NCI-H82 treated with DMSO at 0.1 percent for 48 hours (cell line): ENCODE results near the gene HDGF.

ENCODE experiments used
- DNase-seq: peaks from one replicate; lab custom pipeline; 2025; ENCODE audit not compliant: unreplicated experiment; lab: John Stamatoyannopoulos, UW

HDGF gene

DNA sequence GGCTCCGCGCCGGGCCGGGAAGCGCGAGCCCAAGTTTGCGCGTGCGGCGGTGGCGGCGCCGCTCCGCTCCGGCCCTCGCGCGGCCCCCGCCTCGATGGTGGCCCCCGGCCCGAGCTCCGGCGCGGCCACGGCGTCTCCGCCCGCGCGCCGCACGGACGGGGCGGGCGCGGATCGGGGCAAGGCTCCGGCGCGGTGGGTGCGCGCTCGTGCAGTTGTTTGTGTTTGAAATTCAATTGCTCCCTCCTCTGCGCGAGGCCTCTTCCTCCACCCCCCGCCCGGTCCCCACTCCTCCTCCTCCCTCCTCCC, at the start of gene HDGF:
HDGF (minus strand) TSS at position 225 of the 306 bp plus-strand sequence. CDS start 246 bp downstream, outside the sequence.
- no peak for DNase-seq

DNA sequence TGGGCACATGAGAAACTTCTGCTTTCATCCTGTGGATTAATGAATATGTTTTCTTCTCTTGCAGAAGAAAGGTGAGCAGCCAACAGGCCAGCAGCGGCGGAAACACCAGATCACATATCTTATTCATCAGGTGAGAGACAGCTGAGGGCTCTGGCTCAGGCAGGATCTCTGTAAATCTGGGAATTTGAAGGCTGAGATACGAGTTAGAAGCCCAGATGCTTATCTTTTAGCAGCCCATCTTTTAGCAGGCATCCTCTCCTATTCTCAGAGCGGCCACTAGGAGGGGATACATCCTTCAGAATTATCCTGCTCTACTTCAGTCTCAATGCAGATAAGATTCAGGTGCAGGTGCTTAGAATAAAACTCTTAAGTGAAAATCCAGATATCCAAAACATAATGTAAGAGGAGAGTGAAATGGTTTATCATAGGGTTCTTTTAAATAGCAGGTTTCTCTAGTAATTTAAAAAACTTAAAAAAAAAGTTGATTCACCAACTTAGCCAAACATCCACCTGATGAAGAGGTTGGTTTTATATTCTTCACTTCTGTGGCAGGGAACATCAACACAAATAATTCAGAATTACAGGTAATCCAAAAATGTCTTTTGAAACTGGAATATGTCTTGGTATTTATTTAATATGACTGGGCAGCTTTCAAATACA, 45.9 kb upstream of the HDGF start:
- DNase-seq, result peak; percentile 60

DNA sequence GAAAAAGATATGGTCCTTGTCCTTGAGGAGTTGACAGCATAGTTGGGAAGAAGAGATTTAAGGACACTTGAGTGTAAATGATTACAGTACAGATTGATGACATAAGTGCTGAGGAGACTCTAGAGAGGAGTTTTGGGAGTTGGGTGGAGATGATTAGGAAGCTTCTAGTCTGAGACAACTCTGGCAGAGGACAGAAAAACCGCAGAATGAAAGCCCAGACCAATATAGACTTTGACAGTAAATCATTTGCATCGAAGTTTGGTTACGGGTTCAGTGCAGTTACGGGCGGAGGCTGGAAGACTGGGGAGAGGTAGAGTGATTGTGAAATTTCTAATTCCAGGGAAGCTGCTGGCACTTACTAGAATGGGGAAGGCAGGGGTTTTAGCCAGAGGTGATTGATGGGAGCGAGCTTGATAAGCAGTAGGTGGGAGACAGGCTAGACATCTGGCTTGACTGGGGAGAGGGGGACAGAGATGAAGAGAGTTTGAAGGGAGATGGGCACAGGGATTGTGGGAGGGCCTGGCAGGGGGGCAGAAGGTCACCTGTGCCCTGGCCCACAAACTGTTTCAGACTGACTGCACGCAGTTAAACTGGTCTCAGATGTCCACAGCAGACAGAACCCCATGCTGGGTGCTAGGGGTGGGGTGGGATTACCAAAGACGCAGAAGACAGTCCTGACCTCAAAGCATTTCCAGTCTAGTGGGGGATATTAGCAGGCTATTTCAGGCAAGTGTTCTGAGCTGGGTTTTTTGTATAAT, 45.0 kb upstream of the HDGF start:
- DNase-seq, result no peak

DNA sequence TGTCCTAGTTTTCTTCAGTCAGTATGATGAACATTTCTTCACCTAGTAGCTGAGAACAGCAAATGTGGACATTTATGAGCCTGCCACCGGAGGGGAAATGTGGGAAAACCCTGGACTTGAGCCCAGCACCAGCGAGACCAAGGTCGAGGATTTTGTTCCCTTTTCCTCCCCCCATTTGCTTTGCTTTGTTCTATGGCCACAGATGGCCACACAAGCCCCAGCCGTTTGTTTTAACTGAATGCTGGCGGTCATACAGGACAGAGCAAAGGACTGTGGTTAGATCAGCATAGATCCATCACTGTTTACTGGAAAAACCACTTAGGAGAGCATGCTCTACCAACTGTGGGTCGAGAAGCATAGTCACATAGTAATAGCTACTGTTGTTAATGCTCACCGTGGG, 44.3 kb upstream of the HDGF start:
- no peak for DNase-seq

DNA sequence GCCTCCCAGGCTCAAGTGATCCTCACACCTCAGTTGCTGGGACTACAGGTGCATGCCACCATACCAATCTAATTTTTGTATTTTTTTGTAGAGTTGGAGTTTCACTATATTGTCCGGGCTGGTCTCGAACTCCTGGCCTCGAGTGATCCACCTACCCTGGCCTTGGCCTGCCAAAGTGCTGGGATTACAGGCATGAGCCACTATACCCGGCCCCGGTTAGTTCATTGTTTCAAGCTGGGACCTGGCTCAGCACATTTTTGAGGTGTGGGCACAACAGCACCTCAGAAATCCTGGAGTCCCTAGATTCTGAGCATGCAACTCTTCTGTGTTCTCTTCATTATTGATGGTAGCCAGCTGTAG, 43.9 kb upstream of the HDGF start:
- no peak for DNase-seq

DNA sequence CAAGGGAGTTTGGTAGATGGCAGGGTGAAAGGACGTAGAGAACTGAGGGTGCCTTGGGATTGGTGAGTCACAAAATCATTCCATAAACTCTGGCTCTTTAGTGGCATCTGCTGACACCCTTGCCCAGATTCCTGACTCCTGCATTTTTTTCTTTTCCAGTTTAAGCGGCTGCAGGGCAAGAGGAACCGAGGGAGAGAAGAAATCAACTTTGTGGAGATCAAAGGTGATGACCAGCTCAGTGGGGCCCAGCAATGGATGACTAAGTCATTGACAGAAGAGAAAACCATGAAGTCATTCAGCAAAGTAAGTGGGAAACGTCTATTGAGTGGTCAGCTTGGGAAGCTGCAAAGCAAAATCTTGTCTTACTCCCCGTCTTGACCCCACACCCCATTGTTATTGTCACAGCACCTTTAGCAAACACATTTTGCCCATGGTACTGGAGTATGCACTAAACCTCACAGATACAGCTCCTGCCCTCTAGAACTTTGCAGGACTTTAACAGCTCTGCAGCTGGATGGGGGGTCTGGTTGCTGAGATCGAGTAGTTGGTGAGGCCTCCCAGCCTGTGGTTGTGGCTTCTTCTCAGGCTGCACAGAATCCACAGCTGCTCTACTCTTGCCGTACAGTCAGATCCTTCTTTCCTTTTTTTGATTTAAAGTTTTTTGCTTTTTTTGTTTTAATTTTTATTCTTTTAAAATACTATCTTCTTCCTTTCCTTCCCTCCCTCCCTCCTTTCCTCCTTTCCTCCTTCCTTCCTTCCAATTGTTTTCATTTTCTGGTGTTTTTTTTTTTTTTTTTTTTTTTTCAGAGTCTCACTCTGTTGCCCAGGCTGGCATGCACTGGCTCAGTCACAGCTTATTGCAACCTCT, 43.3 kb upstream of the HDGF start:
- no peak for DNase-seq

DNA sequence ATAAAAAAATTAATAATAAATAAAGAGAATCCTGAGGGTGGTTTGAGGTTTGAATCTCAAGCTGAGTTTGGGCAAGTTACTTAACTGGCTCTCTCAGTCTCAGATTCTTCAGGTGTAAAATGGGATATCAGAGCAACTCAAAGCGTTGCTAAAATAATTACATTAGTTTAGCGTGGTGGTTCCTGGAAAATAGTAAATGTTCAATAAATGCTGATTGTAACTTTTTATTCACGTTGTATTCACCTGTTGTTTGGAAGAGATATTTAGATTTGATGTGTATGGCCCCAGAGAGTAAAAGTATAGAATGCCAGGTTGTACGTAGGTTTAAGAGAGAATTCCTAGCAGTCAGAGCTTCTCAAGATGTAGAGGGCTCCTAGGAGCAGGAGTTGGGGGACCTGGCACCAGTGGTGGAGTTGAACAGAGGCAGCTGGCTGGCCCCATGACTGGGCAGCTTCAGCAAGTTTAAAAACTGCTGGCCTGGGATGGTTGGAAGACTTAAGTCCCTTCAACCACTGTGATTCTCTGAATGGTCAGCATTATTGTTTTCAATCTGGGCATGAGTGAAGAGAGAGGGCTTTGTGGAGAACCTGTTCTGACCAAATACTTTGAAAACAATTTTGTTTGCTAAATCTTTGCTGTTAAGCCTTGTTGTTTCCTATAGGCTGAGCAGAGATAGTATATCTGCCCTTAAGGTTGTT, 38.3 kb upstream of the HDGF start:
- no peak for DNase-seq

DNA sequence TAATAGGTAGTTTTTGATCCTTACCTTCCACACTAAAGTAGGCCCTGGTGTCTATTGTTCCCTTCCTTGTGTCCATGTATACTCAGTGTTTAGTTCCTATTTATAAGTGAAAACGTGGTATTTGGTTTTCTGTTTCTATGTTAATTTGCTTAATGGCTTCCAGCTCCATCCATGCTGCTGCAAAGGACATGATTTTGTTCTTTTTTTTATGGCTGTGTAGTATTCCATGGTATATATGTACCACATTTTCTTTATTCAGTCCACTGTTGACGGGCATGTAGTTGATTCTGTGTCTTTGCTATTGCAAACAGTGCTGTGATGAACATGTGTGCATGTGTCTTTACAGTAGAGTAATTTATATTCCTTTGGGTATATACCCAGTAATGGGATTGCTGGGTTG, 36.7 kb upstream of the HDGF start:
- no peak for DNase-seq

DNA sequence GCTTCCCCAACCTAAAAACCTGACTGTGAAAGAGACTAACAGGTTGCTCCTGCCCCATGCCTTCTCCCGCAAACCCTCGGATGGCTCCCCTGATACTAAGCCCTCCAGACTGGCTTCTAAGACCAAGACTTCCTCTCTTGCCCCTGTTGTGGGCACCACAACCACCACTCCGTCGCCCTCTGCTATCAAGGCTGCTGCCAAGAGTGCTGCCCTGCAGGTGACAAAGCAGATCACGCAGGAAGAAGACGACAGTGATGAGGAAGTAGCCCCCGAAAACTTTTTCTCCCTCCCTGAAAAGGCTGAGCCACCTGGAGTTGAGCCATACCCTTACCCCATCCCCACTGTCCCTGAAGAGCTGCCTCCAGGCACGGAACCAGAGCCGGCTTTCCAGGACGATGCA, 35.2 kb upstream of the HDGF start:
- no peak for DNase-seq

DNA sequence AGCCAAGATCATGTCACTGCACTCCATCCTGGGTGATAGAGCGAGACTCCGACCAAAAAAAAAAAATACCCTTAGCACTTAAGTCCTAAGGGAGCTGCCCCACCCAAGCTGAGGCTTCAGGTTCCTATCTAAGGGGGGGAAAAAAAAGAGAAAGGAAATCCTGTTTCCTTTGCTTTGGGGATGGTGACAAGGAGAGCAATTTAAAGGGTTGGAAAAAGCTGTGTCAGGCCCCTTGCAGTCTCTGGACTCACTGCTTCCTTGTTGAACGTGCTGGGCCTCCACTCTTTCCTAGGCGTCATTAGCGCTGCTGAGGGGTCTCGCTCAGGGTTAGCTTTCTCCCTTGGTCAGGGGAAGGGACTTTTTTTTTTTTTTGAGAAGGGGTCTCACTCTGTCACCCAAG, 34.0 kb upstream of the HDGF start:
- no peak for DNase-seq

DNA sequence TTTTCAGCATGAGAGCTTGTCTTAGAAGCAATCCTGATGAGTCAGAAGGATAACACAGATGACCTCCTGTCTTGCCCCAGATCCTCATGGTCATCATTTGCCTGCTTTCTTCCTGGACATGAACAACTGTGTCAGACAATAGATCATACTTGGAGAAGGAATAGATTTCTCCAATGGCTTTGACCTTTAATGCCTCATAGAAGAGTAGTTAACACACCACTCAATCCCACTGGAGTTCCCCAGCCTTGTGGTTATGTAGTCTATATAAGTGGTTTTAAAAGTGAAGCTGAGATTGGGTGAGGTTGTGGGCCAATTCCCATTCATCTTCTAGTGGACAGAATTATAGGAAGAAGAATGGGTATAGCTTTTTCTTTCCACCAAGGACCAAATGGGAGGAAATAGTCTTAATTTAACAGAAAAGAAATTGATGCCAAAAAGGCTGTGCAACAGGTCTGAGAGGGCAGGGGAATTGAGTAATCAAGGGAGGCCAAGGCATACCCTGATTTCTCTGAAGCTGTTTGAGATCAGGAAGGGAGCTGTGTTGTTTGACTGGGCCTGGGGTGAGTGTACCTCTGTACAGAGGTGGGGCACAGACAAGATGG, 30.2 kb upstream of the HDGF start:
- DNase-seq, result no peak

DNA sequence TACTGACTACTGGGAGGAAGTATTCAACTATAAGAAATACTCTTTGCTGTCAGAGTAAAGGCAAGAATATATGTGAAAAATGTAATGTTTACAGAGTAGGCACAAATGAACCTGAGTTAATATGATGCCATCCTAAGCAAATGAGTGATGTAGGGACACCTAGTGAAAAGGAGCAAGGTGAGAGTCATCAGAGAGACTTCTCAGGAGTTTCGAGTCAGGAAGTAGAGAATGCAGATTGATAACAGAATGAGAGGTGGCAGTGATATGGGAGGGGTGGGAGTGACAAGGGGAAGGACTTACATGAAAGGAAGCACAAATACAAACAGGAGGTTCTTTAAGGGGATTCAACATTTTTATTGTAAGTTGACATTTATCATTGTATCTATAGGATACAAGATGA, 26.1 kb upstream of the HDGF start:
- no peak for DNase-seq

DNA sequence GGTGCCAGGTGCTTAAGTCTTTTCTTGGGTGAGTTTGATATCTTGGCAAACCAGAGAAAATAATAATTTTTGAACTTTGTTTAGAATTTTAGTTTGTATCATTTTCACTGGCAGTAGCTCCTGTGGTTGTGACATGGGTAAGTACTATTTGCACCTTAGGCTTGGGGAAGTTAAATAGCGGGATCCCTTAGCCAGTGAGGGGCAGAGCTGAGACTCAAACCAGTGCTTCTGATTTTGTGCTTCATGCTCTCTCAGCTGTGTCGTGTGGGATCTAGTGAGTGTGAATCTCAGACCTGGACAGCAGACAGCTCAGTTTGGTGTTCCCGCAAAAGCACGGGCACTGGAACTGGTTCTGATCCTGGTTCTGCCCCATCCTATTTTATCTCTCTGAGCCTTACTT, 25.5 kb upstream of the HDGF start:
- no peak for DNase-seq

DNA sequence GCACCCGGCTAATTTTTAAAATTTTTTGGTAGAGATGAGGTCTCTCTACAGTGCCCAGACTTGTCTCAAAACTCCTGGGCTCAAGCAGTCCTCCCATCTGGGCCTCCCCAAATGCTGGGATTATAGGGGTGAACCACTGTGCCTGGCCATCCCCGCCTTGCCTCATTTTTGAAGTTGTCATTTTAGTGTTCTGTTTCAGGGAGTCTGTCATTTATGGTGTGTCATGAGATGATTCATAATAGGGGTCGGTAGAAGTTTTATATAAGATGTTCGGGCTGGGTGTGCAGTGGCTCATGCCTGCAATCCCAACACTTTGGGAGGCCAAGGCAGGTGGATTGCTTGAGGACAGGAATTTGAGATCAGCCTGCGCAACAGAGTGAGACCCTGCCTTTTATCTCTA, 24.3 kb upstream of the HDGF start:
- DNase-seq, result no peak

DNA sequence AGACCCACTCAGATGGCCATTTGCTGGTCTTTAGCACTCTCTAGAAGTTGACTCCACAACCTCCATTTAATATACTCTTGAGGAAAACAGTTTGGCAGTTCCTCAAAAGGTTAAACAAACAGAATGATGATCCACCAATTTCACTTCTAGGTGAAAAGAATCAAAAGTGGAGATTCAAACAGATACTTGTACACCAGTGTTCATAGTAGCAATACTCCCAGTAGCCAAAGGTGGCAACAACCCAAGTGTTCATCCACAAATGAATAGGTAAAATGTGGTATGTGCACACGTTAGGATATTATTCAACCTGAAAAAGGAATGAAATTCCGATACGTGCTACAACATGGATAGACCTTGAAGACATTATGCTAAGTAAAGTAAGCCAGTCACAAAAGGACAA, 22.1 kb upstream of the HDGF start:
- DNase-seq, result no peak

DNA sequence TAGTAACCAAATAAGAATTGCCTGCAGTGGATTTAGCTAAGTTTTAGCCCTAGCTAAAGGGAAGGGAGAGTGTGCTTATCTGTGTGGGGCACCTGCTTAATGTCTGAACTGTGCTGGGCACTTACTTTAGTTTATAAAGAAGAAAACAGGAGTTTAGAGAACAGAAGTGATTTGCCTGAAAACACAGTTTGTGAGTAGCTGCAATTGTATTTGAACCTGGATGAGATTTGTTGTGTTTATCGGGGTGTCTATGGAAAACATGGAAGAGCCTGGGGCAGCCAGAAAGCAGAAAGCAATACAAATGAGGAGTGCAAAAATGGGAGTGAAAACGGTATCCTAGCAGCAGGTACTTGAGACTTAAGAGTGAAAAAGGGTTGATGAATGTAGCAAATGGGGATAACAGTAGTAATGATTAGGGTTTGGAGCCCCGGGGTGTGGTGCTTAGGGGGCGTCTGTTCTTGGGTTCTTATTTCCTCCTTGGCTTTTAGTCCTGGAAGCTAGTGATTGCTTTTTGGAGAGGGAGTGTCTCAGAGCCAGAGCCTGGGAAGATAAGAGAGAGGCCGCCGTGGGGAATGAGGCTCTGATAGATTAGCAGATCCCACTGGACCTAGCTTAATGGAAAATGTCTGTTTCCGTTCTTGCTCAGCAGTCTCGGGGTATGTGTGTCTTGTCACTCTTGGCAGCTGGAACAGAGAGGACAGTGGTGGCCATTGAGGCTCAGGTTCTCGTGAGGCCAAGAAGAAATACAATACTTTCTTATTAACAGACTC, 21.4 kb upstream of the HDGF start:
- DNase-seq, result no peak

DNA sequence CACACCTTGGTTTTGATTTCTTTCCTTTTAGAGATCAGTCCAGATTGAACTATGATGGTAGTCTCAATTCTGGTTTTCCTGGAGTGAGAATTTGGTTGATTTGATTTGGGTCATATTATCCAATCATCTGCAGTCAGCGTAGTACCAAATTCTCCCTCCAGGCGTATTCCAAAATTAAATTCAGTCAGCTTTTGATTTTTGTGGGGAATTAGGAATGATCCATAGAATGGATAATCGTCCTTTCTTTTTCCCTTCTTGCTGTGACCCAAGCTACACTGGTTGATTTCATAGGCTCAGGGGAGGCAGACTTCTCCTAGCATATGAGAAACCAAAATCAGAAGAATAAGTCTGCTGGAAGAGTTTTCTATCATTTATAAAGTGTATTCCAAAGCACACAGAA, 20.7 kb upstream of the HDGF start:
- no peak for DNase-seq

DNA sequence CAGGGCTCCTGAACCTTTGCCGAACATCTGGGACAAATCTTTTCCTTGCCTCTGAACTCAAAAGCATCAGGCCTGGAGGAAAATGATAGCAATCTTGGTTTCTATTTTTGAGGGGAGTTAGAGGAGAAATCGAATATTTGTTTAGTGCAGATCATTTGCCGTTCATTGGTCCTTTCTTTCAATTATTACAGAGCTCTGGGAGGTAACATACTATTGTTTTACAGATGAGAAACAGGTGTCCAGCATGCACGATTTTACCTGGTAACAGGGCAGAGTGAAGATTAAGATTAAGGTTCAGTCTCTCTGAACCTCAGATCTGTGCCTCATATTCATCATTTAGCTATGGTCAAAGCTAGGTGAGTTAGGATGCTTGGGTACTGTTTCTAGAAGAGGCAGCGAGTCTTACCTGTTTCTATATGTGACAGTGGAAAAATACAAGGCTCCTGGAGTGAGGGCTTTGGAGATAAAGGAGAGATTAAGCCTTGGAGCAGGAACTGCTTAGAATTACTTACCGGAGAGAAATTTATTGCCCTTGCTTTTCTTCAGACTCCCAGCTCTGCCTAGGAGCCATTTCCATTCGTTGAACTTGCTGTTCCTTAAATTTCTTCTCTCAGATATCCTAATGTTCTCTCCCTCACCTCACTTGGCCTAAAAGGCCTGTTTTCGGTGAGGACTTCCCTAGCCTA, 17.3 kb upstream of the HDGF start:
- DNase-seq, result no peak

DNA sequence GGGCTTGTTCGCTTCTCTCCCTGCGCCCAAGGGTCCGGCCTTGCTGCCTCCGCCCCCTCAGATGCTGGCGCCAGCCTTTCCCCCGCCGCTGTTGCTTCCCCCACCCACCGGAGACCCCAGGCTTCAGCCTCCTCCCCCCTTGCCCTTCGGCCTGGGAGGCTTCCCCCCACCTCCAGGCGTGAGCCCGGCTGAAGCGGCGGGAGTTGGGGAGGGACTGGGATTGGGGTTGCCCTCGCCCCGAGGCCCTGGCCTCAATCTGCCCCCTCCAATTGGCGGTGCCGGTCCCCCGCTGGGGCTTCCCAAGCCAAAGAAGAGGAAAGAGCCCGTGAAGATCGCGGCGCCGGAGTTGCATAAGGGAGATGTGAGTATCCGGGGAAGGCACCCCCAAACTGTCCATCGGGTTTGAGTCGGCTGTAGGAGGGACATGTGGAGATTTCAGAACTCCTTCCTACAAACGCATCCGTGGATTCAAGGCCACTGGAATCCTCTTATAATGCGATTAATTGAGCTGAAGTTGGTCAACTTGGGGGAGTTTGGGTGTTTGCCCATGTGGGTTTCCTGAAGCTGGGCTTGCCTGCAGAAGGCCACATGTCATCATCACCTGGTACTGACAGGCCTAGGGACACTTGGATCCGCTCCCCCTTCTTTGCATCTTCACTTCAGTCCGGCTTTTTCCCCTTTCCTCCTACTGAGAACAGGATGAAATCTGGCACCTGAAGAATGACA, 16.6 kb upstream of the HDGF start:
- no peak for DNase-seq
